DOHH2 (cell line): ENCODE data around the gene CCDC40.

Experiments
- H3F3A ChIP-seq: fragments of 200-600 bp; sonication (generic), shearing (Covaris generic); 2 replicates; pipeline ENCODE4 v1.6.0; 2016; ENCODE audit warnings: antibody characterized with exemption, mild to moderate bottlenecking; ENCODE audit not compliant: control insufficient read depth, insufficient read depth
- H3K27ac ChIP-seq: fragments of 200-600 bp; sonication (generic); 2 replicates; pipeline ENCODE4 v1.5.1; 2014; ENCODE audit warnings: low read depth, mild to moderate bottlenecking, low read length, moderate library complexity
- H3K27me3 ChIP-seq: fragments of 200-600 bp; sonication (generic); 2 replicates; pipeline ENCODE4 v1.6.1; 2014; ENCODE audit warnings: mild to moderate bottlenecking, low read length, mixed read lengths; ENCODE audit not compliant: control insufficient read depth
- H3K36me3 ChIP-seq: fragments of 200-600 bp; sonication (generic); 2 replicates; pipeline ENCODE4 v1.6.1; 2014; ENCODE audit warnings: mild to moderate bottlenecking, low read length, moderate library complexity, mixed read lengths; ENCODE audit not compliant: control insufficient read depth
- H3K4me1 ChIP-seq: fragments of 200-600 bp; sonication (generic); 2 replicates; pipeline ENCODE4 v1.6.1; 2014; ENCODE audit warnings: mild to moderate bottlenecking, low read length, mixed read lengths; ENCODE audit not compliant: control insufficient read depth
- H3K4me2 ChIP-seq: fragments of 200-600 bp; sonication (generic); 2 replicates; pipeline ENCODE4 v1.6.0; 2014; ENCODE audit warnings: mild to moderate bottlenecking, low read length, moderate library complexity
- H3K4me3 ChIP-seq: fragments of 200-600 bp; sonication (generic); 2 replicates; pipeline ENCODE4 v1.5.1; 2014; ENCODE audit warnings: mild to moderate bottlenecking, low read length, mixed read lengths
- H3K79me2 ChIP-seq: fragments of 200-600 bp; sonication (generic); 2 replicates; pipeline ENCODE4 v1.6.1; 2014; ENCODE audit warnings: mild to moderate bottlenecking, low read length, mixed read lengths; ENCODE audit not compliant: control insufficient read depth
- H3K9me2 ChIP-seq: fragments of 200-600 bp; sonication (generic); replicated peaks from 2 replicates; pipeline ENCODE4 v1.6.1; 2014; ENCODE audit warnings: mild to moderate bottlenecking, low read length, mixed read lengths; ENCODE audit not compliant: control insufficient read depth
- H3K9me3 ChIP-seq: fragments of 200-600 bp; sonication (generic); 2 replicates; pipeline ENCODE4 v1.6.1; 2014; ENCODE audit warnings: antibody characterized with exemption, low read length, mixed read lengths; ENCODE audit not compliant: control insufficient read depth, insufficient read depth
- H4K20me1 ChIP-seq: fragments of 200-600 bp; sonication (generic); 2 replicates; pipeline ENCODE4 v1.6.0; 2014; ENCODE audit warnings: low read depth, mild to moderate bottlenecking, antibody characterized with exemption, low read length, moderate library complexity; ENCODE audit not compliant: control insufficient read depth, insufficient read depth
- EZH2phosphoT487 ChIP-seq: fragments of 200-600 bp; sonication (generic); IDR thresholded peaks from 2 replicates; pipeline ENCODE4 v1.6.1; 2017; ENCODE audit warnings: borderline replicate concordance, mild to moderate bottlenecking, antibody characterized with exemption, low read length, moderate library complexity, mixed read lengths
- TF ChIP-seq, protein P1 (sequence below): fragments of 200-600 bp; sonication (generic); IDR thresholded peaks from one replicate; pipeline ENCODE4 v1.5.1; 2014; ENCODE audit warnings: antibody characterized with exemption, mild to moderate bottlenecking, low read depth, low read length; ENCODE audit not compliant: poor library complexity, severe bottlenecking

CCDC40 gene

DNA sequence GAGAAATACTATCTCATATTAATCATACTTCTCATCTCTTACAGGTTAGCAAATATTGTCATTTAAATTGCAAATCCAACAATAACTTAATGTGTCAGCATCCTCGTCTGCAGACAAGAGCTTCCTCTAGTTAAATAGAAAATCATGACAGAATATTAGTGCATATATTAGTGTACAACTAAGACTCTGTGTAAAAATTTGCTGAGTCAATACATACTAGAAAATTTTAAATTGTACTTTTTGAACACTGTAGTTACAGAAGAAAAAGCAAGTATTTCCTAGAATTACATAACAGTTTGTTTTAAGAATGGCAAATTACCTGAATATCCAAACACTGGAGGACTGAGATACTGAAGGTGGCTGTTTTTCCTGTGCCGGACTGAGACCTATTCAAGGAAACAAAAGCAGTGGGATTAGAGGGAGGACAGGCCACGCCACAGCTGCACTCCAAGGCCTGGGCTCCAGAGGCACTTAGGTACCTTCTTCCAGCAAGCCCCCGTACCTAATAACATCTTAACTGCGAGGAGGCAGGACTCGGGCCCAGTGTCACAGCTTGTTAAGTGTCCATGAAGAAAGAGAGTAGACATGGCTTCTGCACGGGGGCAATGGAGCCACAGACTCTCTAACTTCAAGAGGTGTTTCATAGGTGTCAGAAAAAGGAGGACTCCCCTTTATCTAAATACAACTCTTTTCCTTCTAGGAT is 105.2 kb downstream of the CCDC40 start:
- Histone ChIP-seq H3K4me2 (no peak overlapping the region), H3K4me3 (no peak overlapping the region), H3K9me2 (no peaks in the 10 kb centered on the region), H3K36me3 (peaks cover 99% of the 10 kb centered on the region), H3K27me3 (no peaks in the 10 kb centered on the region), H3K27ac (no peak overlapping the region), H4K20me1 (peaks cover 26% of the 10 kb centered on the region), H3K79me2 (peaks cover 50% of the 10 kb centered on the region), H3F3A (no peaks in the 10 kb centered on the region), H3K9me3 (no peaks in the 10 kb centered on the region), H3K4me1 (peaks cover 21% of the 10 kb centered on the region)
- TF ChIP-seq, protein P1, sequence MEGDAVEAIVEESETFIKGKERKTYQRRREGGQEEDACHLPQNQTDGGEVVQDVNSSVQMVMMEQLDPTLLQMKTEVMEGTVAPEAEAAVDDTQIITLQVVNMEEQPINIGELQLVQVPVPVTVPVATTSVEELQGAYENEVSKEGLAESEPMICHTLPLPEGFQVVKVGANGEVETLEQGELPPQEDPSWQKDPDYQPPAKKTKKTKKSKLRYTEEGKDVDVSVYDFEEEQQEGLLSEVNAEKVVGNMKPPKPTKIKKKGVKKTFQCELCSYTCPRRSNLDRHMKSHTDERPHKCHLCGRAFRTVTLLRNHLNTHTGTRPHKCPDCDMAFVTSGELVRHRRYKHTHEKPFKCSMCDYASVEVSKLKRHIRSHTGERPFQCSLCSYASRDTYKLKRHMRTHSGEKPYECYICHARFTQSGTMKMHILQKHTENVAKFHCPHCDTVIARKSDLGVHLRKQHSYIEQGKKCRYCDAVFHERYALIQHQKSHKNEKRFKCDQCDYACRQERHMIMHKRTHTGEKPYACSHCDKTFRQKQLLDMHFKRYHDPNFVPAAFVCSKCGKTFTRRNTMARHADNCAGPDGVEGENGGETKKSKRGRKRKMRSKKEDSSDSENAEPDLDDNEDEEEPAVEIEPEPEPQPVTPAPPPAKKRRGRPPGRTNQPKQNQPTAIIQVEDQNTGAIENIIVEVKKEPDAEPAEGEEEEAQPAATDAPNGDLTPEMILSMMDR: no peak
- TF ChIP-seq EZH2phosphoT487: no peak

DNA sequence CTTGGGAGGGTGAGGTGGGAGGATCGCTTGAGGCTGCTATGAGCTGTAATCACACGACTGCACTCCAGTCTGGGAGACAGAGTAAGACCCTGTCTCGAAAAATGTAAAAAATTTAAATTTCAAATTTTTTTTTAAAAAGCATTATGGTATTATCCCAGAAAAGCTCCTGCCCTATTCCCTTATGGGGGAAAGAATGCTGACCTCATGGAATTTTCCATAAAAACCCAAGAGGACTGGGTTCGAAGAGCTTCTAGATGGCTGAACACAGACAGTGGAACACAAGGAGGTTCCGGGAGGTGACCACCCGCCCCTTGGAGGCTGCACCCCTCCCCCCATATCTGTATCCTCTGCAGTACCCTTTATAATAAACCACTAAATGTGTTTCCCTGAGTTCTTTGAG is 106.5 kb downstream of the CCDC40 start:
- H3K4me1 ChIP-seq: peaks cover 23% of the 10 kb centered on the region
- H3F3A ChIP-seq: no peaks in the 10 kb centered on the region
- H4K20me1 ChIP-seq: peaks cover 26% of the 10 kb centered on the region
- H3K9me3 ChIP-seq: no peaks in the 10 kb centered on the region
- H3K27ac ChIP-seq: no peak overlapping the region
- peaks cover 61% of the 10 kb centered on the region for H3K79me2 ChIP-seq
- no peak overlapping the region for H3K4me2 ChIP-seq
- H3K4me3 ChIP-seq: no peak overlapping the region
- H3K27me3 ChIP-seq: no peaks in the 10 kb centered on the region
- no peaks in the 10 kb centered on the region for H3K9me2 ChIP-seq
- TF ChIP-seq, protein P1: no peak
- no peak for TF ChIP-seq EZH2phosphoT487
- H3K36me3 ChIP-seq: peaks cover 88% of the 10 kb centered on the region

DNA sequence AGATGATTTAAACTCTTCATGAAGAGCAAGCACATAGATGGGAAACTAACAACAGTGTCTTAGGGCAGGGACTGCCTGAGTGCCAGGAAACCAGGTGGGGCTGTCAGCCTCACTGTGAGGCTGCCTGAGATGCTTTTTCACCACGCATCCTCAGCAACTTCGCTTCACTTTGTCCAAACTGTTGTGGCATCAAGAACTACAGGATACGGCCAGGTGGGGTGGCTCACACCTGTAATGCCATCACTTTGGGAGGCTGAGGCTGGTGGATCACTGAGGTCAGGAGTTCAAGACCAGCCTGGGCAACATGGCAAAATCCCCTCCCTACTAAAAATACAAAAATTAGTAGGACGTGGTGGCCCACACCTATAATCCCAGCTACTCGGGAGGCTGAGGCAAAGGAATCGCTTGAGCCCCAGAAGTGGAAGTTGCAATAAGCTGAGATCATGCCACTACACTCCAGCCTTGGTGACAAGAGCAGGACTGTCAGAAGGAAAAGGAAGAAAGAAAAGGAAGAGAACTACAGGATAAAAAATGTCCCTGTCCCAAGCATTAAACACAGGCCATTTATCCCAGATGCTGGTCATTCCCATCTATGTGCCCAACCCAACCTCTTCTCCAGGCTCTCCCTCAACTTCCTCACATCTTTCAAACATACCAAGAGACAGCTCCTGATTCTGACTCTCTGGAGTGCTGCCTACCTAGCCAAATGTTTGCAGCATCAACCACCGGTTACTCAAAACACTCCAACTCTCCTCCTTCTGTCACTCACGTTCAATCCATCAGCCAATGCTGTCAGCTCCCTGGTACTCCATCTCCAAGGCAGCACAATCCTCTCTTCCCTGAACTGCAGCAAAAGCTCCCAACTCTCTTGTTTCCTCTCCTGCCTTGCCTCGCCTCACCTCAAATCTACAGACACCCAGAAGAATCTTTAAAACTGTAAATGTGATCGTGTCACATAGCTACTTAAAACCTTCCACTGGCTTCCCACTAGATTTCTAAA is 108.9 kb downstream of the CCDC40 start:
- Histone ChIP-seq H3K4me2 (peak overlapping the region; percentile 99), H3K9me3 (no peaks in the 10 kb centered on the region), H3K4me1 (peaks cover 27% of the 10 kb centered on the region), H3K27ac (no peak overlapping the region; the same call in 1 of the 2 replicates), H3K36me3 (peaks cover 63% of the 10 kb centered on the region), H3K4me3 (peak overlapping the region; percentile 100), H3K27me3 (no peaks in the 10 kb centered on the region), H4K20me1 (peaks cover 26% of the 10 kb centered on the region), H3K9me2 (no peaks in the 10 kb centered on the region), H3K79me2 (peaks cover 67% of the 10 kb centered on the region), H3F3A (no peaks in the 10 kb centered on the region)
- TF ChIP-seq EZH2phosphoT487: no peak
- TF ChIP-seq, protein P1: no peak
